Common myeloid progenitor, CD34-positive (primary cell): Measurements from ENCODE around the gene MAFF.
A peak's percentile ranks its signal among the peaks of the same experiment; 100 is the strongest.

ENCODE experiments used
- CTCF ChIA-PET: fragments of 350-600 bp; sonication (Branson Sonifier 250); formaldehyde crosslinking; loops from one replicate; lab custom pipeline; 2021; ENCODE audit warnings: antibody characterized with exemption; lab: Charles Lee
- POLR2A ChIA-PET: fragments of 350-600 bp; sonication (Branson Sonifier 250); formaldehyde crosslinking; loops from one replicate; lab custom pipeline; 2021; ENCODE audit warnings: antibody characterized with exemption; lab: Charles Lee
- DNase-seq, 3 donors: peaks; one replicate each; pipeline versions ENCODE4 v3.0.0 to v3.0.0-alpha.2; 2013
- H3K27ac ChIP-seq, 2 experiments: 1 replicate in 1 of 2; 2 replicates in 1 of 2; pipeline ENCODE4 v1.7.0; 2013; ENCODE audit warnings: inconsistent platforms in 2 of 2, low read length in 2 of 2, mild to moderate bottlenecking in 2 of 2, low read depth in 1 of 2, moderate library complexity in 1 of 2; ENCODE audit not compliant: severe bottlenecking in 2 of 2, insufficient read depth in 1 of 2, poor library complexity in 1 of 2
- H3K27me3 ChIP-seq, 5 experiments: replicated peaks in 2 of 5; 1 replicate in 3 of 5; 2 replicates in 2 of 5; pipeline versions ENCODE4 v1.6.1 to v1.7.0; 2013; ENCODE audit warnings: low read length in 4 of 5, mild to moderate bottlenecking in 2 of 5, moderate library complexity in 2 of 5, inconsistent platforms in 1 of 5; ENCODE audit not compliant: insufficient read depth in 5 of 5, control insufficient read depth in 4 of 5
- H3K36me3 ChIP-seq, 4 experiments: 1 replicate in 2 of 4; 2 replicates in 2 of 4; pipeline versions ENCODE4 v1.6.1 to v1.7.0; 2013; ENCODE audit warnings: low read length in 3 of 4, control low read depth in 1 of 4, mild to moderate bottlenecking in 1 of 4; ENCODE audit not compliant: control insufficient read depth in 4 of 4, insufficient read depth in 4 of 4
- H3K4me1 ChIP-seq, 4 experiments: 1 replicate in 3 of 4; 2 replicates in 1 of 4; pipeline versions ENCODE4 v1.6.1 to v1.7.1; 2013; ENCODE audit warnings: low read length in 3 of 4, mild to moderate bottlenecking in 3 of 4, control low read depth in 1 of 4, inconsistent platforms in 1 of 4, moderate library complexity in 1 of 4; ENCODE audit not compliant: control insufficient read depth in 4 of 4, insufficient read depth in 4 of 4; ENCODE audit errors: control extremely low read depth in 1 of 4
- H3K4me3 ChIP-seq, 7 experiments: 1 replicate in 4 of 7; 2 replicates in 3 of 7; pipeline versions ENCODE4 v1.5.1 to v1.7.0; 2013; ENCODE audit warnings: mild to moderate bottlenecking in 7 of 7, low read length in 6 of 7, moderate library complexity in 6 of 7, inconsistent platforms in 2 of 7, low read depth in 2 of 7, control low read depth in 1 of 7; ENCODE audit not compliant: insufficient read depth in 4 of 7, control insufficient read depth in 1 of 7; ENCODE audit errors: extremely low read depth in 1 of 7
- H3K9me3 ChIP-seq, 5 experiments: 1 replicate in 4 of 5; 2 replicates in 1 of 5; pipeline versions ENCODE4 v1.6.1 to v1.7.1; 2013; ENCODE audit warnings: low read length in 4 of 5, mild to moderate bottlenecking in 2 of 5, inconsistent platforms in 1 of 5, low read depth in 1 of 5, moderate library complexity in 1 of 5; ENCODE audit not compliant: control insufficient read depth in 4 of 5, insufficient read depth in 2 of 5; ENCODE audit errors: control extremely low read depth in 1 of 5
- WGBS: methylation state at CpG from one replicate; pipeline ENCODE4 v1.1.5; 2013; ENCODE audit not compliant: insufficient coverage; 5-methylcytosine and 5-hydroxymethylcytosine counted together

The MAFF gene

DNA sequence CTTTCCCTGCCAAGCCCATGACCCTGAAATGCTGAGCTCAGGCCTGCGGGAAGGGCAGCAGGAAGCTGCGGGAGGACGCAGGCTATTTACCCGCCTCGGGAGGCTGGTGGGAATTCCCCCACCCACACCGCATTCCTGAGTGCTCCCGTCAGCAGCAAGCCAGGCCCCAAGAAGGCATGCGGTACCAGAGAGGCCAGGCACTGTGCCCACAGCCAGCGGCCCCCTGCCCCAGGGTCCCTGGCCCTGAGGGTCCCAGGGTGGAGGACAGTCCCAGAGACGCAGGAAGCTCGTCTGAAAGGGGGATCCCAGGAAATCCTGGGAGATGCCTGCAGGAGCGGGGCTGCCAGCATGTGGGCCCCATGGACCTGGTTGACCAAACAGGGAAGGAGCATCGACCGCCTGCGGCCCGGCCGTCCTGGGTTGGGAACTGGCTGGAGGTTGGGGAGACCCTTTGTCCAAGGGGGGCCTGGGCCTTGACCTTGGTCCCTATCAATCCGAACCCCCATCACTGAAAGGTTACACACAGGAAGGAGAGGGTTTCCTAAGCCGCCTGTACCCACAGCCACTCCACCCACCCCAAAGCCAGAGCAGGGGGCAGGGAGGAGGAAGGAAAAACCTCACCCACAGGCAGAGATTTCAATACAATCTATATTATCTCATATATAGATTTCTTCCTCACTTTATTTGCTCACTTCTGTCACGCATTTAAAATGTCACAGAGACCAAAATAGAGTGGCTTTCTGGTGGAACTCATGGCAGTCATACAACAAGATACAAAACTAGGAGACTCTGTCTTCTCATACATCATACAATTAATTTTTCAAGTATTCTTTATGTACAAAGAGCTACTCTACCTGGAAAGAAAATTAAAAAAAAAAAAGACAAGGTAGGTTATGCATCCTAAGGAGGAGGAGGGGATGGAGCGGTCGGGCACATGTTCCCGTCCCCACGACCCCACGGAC is 17.1 kb downstream of the MAFF start:
- WGBS = 82% methylated on average over 23 of the region's 25 CpGs
- peaks cover 0 to 23% (median 12%) of the 10 kb centered on the region in 4 experiments for H3K36me3 ChIP-seq
- peak in 2 of 3 donors; percentile 66 to 82 for DNase-seq
- no peaks in the 10 kb centered on the region for H3K9me3 ChIP-seq
- ChIA-PET POLR2A (no interaction called here), CTCF (interaction anchor here (0.9 to 1.6 kb wide), 4 partner anchors 10 to 167 kb away, joined by 3 to 5 read pairs (median 3); no protein-coding TSS in a partner anchor)
- no peaks in the 10 kb centered on the region for H3K27me3 ChIP-seq
- no peak overlapping the region for H3K4me3 ChIP-seq
- peaks cover 0 to 16% (median 7%) of the 10 kb centered on the region in 4 experiments for H3K4me1 ChIP-seq
- no peak overlapping the region for H3K27ac ChIP-seq

GRCh38 chr22:38219632-38220031 is 17.8 kb downstream of the MAFF start:
- POLR2A ChIA-PET = no interaction called here
- no peak overlapping the region for H3K4me3 ChIP-seq
- H3K9me3 ChIP-seq = no peaks in the 10 kb centered on the region
- CTCF ChIA-PET = interaction anchor here (0.9 to 1.6 kb wide), 4 partner anchors 9 to 167 kb away, joined by 3 to 5 read pairs (median 3); no protein-coding TSS in a partner anchor
- H3K36me3 ChIP-seq = peaks cover 0 to 24% (median 13%) of the 10 kb centered on the region in 4 experiments
- no peak overlapping the region for H3K27ac ChIP-seq
- H3K27me3 ChIP-seq = no peaks in the 10 kb centered on the region
- DNase-seq = peak in 1 of 3 donors; percentile 55
- WGBS = 82% methylated on average over 5 of the region's 10 CpGs
- peaks cover 0 to 10% (median 4%) of the 10 kb centered on the region in 4 experiments for H3K4me1 ChIP-seq

DNA sequence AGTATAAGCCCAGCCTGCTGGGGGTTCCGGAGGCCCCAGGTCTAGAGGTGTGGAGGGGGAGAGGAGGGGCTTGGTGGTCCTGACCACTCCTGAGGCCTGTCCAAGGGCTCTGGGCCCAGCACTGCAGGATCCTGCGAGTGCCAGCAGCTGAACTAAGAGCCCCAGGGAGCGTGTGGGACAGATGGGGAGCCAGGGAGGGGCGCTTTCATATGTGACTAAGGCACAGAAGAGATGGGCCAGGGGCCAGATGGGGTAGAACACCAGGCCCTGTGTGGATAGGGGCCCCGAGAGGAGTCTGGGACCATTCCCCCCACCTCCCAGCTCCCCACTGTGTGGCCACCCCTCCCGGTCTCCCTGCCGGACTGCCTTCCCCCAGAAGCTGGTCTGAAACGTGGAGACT is 18.4 kb downstream of the MAFF start:
- CTCF ChIA-PET = interaction anchor here (1.1 kb wide), 2 partner anchors 9 to 84 kb away, joined by 3 read pairs; no protein-coding TSS in a partner anchor
- Histone ChIP-seq H3K36me3 (peaks cover 0 to 28% (median 11%) of the 10 kb centered on the region in 4 experiments), H3K27me3 (no peaks in the 10 kb centered on the region), H3K27ac (no peak overlapping the region), H3K4me1 (peaks cover 0 to 10% (median 4%) of the 10 kb centered on the region in 4 experiments), H3K9me3 (no peaks in the 10 kb centered on the region), H3K4me3 (no peak overlapping the region)
- WGBS = 94% methylated on average over 7 of the region's 8 CpGs
- POLR2A ChIA-PET = no interaction called here
- DNase-seq = no peak

- Histone ChIP-seq H3K9me3 (no peaks in the 10 kb centered on the region), H3K4me3 (no peak overlapping the region), H3K27ac (no peak overlapping the region), H3K36me3 (peaks cover 0 to 33% (median 9%) of the 10 kb centered on the region in 4 experiments), H3K27me3 (no peaks in the 10 kb centered on the region), H3K4me1 (peaks cover 0 to 10% (median 4%) of the 10 kb centered on the region in 4 experiments)
- 97% methylated on average over 21 of the region's 22 CpGs for WGBS
- DNase-seq = no peak
- POLR2A ChIA-PET = no interaction called here
- CTCF ChIA-PET = no interaction called here
Measured at GRCh38 chr22:38220653-38221386, 19.0 kb downstream of the MAFF start.

- Histone ChIP-seq H3K36me3 (peaks cover 0 to 33% (median 9%) of the 10 kb centered on the region in 4 experiments), H3K4me3 (no peak overlapping the region), H3K27ac (no peak overlapping the region), H3K4me1 (peaks cover 0 to 10% (median 4%) of the 10 kb centered on the region in 4 experiments), H3K9me3 (no peaks in the 10 kb centered on the region), H3K27me3 (no peaks in the 10 kb centered on the region)
- DNase-seq = no peak
- 96% methylated on average over 19 of the region's 22 CpGs for WGBS
- POLR2A ChIA-PET = no interaction called here
- CTCF ChIA-PET = interaction anchor here (1.0 kb wide), 1 partner anchor 9 kb away, joined by 4 read pairs; no protein-coding TSS in a partner anchor
Measured at GRCh38 chr22:38221407-38221806, 19.6 kb downstream of the MAFF start.

DNA sequence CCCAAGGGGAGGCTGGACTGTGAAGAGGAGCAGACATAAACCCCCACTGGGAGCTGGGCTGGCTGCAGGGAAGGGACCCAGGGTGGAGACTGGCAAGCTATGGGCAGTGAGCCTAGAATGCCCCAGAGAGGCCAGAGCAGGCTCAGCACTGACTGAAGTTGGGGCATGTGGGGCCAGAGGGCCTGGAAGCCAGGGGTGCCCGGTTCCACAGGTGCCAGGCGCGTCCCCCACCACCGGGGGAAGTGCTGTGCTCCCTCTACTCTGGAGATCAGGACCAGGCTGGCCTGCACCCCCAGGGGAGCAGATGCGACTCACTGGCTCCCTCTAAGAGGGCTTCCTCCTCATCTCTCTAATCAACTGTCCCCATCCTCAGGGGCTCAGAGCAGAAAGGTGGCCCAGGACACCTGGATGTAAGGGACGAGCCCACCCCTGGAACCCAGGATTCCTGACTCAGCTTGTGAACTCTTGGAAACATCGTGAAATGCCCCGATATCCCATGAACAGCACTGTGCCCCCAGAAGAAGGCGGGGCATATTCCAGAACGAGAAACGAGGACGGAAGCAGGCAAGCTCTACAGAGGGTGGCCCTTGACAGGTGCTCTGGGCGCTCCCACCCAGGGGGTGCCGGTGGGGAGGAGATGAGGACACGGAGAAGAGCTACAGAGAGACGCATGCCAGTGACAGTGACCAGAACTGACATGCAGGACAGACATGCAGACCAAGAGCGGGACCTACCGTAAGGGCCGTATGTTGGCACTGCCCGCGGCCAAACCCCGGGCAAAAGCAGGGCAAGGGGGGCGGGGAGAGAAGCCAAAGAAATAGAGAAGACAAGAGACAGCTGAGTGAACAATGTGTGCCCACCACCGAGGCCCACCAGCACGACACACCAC is 20.4 kb downstream of the MAFF start:
- Histone ChIP-seq H3K9me3 (no peaks in the 10 kb centered on the region), H3K4me1 (peaks cover 0 to 10% (median 4%) of the 10 kb centered on the region in 4 experiments), H3K27me3 (no peaks in the 10 kb centered on the region), H3K27ac (no peak overlapping the region), H3K36me3 (peaks cover 0 to 39% (median 11%) of the 10 kb centered on the region in 4 experiments), H3K4me3 (no peak overlapping the region)
- POLR2A ChIA-PET = no interaction called here
- CTCF ChIA-PET = interaction anchor here (1.0 to 1.5 kb wide), 3 partner anchors 8 to 170 kb away, joined by 3 to 4 read pairs (median 3); no protein-coding TSS in a partner anchor
- WGBS = 96% methylated on average over 22 of the region's 25 CpGs
- DNase-seq = no peak
